Right kidney (tissue), 1 donor: ENCODE results near the gene DNAJC7.
A peak's percentile ranks its signal among the peaks of the same experiment; 100 is the strongest.
"Not testable (repeated sequence)": the region's sequence is repeated elsewhere in the genome, so short reads cannot be mapped to it uniquely, and the experiment has no call there.

Source experiments
- DNase-seq: peaks from one replicate; pipeline ENCODE4 v3.0.0-alpha.2; 2016

Gene DNAJC7

DNA sequence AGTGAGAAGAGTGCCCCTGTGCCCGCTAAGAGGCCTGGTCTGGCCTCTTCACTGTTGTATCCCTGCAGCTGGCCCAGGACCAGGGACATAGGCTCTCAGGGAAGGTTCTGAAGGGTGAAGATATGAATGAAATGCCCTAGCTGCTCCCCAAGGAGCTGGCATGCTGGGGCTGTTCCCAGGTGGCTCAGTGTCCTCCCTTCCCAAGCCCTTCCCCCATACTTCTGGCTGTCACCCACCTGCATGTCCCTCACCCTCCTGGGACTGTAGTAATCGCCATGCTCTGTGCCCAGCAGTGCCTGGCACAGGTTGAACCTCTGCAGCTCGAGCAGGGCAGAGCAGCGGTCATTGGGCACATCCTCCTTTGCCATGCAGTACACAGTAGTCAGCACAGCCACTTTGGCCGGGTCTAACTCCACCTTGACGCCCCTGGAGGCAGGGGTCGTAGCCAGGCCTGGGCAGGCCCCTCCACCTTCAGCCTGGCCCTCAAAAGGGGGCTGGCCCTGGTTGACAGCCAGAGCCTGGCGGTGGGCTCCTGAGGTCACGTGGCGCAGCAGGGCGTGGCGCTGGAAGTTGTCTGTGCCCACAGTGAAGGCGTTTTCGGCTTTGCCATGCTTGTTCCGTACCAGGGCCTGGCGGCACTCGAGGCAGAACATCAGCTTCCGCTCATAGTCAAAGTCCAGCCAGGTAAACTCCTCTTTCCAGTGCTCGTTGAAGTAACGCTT, 25.5 kb upstream of the DNAJC7 start:
- DNase-seq: no peak

DNA sequence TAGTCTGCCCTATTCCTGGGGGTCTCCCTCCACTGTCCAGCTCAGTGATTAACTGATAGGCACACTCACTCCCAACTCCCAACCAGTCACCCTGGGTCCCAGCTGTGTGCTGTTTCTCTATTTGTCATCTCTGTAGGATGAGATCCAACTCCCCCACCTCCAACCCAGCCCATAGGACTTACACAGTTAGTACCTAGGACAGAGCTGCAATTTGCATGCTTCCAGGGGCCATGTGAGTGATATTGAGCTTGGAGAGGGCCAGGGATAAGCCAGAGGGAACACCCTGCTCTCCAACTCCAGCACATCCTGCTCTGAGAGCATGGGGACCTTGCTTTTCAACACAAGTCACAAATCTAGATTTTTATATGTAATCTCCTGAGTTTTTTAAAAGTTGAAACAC, 24.4 kb upstream of the DNAJC7 start:
- no peak for DNase-seq

DNA sequence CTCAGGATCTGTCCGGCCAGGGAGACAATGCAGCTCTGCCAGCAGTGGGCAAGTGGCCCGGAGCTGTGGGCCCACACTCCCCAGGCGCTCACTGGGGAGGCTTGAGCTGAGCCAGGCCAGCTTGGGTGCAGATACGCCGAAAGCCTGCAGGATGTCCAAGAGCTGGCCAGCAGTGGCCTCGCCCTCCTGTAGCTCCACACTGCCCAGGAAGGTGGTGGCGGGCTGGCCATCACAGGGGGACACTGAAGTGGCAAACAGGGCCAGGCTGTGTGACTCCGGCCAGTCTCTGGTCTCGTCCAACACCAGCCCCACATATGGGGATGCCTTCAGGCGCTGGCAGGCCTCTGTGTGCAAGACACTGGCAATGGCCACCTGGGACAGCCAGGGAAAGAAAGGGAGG, 23.6 kb upstream of the DNAJC7 start:
- DNase-seq: no peak

DNA sequence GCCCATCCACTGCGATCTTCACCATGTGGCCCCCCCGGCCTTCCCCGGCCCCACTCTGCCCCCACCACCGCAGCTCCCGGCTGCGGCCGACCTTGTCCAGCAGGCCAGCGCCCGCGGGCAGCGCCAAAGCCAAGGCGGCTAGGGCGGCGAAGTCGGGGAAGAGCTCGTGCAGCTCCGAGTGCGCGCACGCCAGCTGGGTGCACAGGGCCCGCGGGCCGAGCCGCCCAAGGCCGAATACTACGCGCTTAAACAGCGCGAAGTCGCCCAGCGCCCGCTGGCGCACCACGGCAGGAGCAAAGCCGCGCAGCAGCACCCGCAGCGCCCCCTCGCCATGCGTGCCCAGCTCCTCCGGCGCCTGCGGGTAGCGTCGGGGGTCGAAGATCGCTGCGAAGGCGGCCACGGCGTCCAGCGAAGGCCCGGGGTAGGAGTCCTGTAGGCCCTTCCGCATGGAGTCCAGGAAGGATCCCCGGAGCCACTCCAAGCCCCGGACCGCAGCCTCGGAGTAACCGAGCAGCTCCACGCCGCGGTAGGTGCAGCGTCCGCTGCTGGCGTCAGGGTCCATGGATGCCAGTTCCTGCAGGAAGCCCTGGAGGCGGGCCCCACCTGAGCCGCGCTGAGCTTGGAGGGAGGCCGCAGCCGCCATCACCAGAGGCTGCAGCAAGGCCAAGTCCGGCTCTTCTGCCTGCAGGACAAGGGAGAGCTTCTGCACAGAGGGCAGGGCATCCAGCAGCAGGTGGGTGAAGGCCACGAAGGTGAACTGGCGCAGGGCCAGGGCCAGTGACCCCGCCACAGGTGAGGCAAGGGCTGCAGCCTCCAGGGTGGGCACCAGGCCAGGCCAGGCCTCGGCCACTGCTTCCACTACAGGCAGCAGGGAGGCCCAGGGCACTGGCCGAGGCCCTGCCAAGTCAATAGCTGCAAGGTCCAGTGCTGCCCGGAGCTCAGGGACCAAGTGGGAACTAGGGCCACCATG, 22.8 kb upstream of the DNAJC7 start:
- DNase-seq: no peak

DNA sequence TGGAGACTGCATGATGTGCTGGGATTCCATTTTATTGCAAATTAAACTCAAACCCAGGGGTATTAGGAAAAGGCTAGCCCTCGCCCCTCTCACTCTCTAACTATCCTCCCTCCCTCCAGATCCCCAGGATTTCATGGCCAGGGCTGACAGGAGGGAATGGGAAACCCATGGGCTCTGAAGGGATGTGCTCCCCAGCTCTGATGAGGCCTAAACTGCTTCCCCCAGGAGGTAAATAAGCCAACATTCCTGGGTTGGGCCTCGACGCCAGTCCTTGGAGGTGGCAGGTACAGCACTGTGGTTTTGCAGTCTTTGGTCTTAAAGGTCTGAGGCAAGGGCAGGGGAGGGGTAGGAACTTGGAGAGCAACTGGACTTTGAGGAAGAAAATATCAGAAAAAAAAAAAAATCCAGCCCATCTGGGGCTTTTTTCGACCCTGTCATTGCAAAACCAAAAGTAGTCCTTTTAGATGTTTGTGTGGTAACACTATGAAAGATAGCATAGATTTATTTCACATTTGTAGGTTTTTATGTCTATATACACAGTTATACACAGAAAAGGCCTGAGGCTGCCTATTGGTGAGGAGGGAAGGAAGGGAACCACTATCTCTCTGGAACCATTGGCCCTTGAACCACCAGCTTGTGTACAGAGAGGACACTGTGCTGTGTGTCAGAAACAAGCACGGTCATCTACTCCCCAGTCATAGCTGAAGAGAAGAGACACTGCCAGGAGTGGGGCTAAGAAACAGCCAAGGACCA, 21.2 kb upstream of the DNAJC7 start:
- no peak for DNase-seq

DNA sequence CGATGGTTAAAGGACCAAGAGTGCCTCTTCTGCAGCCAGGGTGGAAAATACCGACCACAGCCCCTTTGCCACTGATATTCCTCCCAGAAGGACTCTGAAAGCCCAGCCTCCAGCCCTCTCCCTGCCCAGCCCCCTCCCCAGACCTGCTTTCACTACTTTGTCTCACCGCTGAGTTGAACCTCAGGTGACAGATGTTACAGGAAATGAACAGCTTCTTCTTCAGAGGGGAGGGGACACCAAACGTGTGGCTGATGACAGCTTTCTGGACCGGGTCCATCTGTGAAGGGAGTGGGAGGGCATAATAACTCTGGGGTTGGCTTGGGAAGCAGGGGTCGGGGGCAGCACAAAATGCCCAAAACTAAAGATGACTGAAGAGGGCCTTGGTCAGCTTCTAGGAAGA, 16.8 kb upstream of the DNAJC7 start:
- no peak for DNase-seq

DNA sequence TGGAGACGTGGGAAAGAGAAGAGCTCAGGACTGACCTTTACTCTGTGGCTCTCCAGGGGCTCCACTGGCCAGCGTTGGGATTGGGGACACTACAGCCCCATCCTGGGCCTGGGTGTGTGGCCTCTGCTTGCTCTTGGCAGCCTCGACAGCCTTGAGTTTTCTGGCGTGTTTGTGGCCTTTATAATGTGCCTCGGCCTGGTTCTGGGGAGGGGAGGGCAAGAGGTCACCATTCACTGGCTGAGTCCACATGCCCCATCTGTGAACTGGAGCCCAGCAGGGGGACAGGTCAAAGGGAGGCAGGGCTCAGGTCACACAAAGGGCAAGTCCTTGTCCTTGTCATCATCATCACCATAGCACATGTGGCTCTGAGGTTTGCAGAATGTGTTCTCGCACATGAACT, 14.3 kb upstream of the DNAJC7 start:
- DNase-seq: no peak

DNA sequence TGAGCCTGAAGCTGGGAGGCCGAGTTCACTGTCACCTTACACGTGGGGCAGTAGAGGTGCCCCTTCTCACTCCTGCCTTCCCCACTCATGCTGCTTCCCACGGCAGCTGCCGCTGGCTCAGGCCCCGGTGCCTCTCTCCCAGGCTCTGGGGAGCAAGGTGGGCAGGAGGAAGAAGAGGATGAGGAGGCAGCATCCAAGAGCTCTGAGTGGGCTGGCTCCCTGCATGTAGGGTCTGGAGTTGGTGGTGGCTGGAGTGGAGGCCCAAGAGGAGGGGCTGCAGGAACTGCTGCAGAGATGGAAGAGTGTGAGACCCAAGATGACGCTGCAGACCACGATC, 11.5 kb upstream of the DNAJC7 start:
- DNase-seq: no peak

DNA sequence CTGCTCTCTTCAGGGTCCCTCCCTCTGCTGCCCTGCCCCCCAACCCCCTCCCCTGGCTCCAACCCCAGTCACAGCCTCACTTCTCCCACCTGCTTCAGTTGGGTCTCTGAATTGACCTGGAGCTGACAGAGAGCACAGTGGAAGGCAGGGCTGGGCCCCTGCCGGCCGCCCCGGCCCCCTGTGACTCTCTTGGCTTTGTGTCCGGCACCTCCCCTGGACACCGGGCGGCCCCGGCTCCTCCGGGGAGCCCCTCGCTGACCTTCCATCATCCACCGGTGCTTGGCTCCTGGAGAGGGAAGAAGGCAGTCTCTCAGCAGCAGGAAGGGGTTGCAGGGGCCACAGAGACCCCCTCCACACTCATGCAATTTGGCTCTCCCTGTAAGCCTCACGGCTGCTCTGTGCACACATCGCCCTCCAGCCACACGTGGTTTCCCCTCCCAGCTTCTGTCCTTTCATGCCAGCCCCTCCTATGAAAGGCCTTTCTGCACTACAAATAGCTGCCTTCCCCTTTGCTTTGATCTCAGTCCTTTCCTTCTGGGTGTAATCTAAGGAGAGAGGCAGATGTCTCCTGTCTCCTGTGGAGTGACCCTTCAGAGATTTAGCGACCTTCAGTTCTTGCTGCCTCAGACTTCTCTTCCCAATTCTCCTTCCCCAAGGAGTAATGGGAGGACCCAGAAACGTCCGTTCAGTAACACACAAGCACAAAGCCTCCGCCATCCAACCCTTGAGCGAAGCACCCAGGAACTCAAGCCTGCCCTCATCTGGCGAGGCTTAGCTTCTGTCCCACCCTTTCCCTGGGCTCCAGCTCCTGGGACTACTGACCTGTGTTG, 10.9 kb upstream of the DNAJC7 start:
- DNase-seq: peak; percentile 22

DNA sequence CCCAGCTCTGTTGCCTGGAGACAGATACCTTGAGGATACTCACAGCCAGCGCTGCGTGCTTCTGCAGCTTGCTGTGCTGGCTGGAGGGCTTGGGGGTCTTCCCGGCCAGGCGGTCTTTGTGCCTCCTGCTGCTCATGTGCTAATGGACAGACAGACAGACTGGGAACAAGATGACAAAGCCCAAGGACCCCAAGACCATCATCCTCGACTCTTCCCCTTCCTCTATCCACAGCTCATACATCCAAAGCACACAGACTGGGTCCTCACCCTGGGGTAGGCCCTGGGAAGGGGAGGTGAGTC, 10.3 kb upstream of the DNAJC7 start:
- DNase-seq: no peak

DNA sequence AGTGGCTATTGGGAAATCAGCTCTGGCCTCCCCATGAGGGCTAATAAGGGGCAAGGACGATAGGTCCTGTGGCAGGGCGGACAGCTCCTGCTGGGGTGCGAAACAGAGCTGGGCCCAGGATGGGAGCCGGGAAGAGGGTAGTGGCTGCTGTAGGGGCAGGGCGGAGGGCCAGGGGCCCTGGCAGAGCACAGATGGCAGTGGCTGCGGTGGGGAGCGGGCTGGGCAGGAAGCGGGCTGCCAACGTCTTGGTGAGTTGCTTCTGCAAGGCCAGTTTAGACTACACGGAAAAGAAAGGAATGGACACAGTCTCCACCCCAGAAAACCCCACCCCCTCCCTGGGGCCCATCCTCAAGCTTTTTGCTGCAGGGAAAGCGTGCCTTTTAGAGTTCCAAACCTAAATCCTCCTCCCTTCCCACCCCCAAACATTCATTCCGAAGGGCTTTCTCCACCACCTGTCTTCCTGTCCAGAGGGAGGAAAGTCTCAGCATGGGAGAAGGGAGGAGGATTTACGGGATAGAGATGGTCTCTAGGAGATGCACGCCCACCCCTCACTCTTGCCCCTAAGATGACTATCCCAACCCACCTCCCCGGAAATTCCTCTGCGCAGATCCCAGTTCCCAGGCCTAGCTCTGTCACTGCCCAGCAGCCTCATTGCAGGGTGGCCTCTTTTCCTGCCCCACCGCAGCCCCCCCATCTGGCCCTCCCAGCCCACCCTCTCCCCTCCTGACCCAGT, 9.8 kb upstream of the DNAJC7 start:
- DNase-seq: no peak

DNA sequence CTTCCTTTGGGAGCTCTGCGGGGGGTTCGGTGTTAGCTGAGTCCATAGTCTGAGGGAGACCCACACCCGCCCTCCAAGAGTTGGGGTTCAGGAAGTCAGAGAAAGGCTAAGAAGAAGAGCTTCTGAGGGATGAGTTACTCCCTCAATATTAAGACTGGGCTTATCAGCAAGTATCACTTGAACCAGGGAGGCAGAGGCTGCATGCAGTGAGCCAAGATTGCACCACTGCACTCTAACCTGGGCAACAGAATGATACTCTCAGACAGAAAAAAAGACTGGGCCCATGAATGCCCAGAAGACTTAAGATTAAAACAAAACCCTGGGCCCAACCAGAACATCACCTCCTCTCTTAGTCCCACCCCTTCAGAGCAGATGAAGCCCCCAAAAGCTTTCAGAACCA, 8.7 kb upstream of the DNAJC7 start:
- DNase-seq: no peak

DNA sequence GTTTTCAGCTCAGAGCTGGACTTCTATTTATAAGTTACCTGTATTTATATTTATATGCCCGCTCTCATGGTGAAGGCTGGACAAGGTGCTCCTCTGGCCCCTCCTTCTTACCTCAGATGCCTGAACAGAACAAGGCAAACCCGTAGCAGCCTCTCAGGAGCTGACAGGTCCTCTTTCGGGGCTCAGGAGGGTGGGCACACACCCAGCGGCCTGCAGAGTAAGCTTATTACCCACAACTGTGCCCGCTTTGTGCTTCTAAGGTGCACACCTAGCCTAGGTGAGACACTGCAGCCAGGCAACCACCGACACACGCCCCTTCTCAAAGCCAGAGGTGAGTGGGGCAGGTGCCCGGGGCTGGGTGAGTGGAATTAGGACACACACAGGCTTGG, 7.9 kb upstream of the DNAJC7 start:
- no peak for DNase-seq

DNA sequence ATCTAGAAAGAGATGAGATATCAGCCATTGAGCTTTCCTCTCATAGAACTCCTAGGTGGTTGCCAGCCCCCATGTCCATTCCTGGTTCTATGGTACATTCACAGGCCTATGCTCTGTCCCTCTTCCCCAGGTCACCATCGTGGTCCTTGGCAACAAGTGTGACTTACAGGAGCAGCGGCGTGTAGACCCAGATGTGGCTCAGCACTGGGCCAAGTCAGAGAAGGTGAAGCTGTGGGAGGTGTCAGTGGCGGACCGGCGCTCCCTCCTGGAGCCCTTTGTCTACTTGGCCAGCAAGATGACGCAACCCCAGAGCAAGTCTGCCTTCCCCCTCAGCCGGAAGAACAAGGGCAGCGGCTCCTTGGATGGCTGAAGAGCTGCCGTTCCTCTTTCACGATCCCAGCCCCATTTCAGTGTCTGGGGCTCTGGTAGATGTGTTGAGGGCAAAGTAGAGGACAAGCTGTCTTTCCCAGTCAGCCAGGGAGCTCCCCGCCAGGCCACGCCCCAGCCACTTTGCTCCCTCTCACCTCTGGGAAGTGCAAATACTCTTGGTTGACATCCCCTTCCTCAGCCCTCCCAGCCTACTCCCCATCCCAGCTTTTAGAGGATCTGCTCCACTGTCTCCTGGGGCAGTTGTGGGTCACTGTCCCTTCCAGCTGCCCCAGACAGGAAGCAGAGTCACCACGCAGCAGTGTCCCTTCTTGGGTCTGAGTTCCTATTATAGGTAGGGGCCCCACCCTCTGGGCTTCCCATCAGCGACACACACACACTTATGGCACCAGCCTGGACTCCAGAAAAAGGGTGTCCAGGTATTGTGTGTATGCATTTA, 6.5 kb upstream of the DNAJC7 start:
- no peak for DNase-seq

DNA sequence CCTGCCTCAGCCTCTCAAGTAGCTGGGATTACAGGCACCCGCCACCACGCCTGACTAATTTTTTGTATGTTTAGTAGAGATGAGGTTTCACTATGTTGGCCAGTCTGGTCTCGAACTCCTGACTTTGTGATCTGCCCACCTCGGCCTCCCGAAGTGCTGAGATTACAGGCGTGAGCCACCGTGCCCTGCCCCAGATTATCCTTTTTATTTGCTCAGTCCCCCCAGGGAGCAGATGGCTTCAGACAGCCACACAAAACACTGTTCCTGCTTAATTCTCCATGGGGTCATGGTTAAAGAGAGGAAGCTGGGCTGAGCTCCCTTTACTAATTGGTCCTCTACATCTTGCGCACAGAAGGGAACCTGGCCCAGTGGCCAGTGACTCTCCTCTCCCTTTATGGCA, 3.6 kb upstream of the DNAJC7 start:
- not testable (repeated sequence) for DNase-seq

DNA sequence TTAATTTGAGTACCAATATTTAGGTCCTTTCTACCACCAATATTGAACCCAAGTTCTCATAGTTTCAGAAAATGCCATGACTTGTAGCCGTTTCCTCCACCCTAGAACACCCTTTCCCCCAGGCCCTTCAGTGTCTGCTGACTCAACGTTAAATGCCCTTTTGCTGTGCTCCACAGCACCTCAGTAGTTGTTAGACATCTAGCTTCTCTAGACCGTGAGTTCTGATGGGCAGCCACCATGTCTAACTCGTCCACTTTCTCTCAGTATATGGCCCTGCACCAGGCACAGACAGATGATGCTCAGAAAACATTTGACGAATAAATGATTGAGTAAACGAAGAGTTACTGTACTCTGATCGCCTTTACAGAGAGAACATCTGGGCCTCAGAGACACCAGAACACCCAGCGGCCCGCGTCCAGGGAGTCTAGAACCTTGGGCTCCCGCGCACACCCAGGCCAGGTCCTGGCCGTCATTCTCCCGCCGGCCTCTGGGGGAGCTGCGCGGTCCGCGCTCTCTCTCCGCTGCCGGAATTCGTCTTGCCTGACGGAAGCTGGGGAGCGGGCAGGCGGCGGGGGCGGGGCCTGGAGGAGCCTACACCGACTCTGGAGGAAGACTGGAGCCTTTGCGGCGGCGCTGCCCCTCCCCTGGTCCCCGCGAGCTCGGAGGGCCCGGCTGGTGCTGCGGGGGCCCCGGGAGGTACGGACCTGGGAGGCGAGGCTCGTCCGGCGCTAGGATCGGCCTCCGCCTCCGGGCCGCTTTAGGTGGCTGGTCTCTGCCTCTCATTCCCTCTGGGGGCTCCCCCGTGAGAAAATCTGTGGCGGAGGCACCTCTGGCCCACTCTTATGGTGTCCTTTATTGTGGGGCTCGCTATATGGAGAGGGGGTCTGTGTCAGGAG, 2.5 kb upstream of the DNAJC7 start, which contains the start of gene NKIRAS2:
TSS of gene NKIRAS2 (plus strand) at position 582 of the 896 bp plus-strand sequence. CDS start 1,488 bp downstream, outside the sequence.
- peak; percentile 83 for DNase-seq

DNA sequence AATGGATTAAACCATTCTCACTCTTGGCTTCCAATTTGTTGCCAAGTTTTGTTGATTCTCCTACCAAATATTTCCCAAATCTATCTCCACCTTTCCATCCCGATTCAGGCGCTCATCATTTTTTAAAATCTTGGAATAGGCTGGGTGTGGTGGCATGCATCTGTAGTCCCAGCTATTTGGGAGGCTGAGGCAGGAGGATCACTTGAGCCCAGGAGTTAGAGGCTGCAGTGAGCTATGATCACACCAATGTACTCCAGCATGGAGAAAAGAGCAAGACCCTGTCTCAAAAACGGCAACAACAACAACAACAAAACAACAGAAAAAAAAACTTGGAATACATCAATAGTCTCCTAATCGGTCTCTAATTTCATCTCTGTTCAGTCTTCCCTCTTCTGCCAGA, 1.7 kb upstream of the DNAJC7 start:
- DNase-seq: no peak

DNA sequence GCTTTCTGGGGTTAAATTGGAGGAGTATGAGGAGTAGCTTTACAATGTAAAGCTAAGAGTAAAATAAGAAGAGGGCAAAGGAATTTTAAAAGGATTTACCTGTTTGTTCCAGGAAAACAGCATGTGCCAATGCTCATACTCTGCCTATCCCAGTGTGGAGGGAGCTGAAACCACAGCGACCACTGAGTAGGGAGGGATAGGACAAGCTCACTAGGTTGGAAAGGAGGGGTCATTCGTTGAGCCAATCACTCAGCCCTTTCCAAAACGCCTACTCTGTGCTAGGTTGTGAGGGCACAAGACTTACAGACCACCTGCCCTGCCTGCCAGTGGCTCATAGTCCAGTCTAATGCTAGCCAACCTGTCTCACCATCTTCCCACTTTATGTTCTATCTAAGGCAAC, 1.1 kb upstream of the DNAJC7 start:
- no peak for DNase-seq

DNA sequence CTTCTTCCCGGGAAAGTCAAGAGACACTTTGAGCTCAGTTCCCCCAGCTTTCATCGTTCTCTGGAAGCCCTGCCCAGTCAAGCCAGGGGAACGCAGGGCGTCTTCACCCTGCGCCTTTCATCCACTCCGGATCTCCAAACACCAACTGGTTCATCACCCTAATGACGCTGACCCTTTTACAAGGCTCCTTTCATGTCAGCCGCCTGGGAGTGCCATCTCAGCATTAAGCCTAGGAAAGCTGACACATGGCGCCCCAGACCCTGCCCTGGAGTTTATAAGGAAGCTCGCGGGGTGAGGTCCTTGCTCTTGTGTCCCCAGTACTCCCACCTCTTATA, 594 bp upstream of the DNAJC7 start:
- DNase-seq: no peak

DNA sequence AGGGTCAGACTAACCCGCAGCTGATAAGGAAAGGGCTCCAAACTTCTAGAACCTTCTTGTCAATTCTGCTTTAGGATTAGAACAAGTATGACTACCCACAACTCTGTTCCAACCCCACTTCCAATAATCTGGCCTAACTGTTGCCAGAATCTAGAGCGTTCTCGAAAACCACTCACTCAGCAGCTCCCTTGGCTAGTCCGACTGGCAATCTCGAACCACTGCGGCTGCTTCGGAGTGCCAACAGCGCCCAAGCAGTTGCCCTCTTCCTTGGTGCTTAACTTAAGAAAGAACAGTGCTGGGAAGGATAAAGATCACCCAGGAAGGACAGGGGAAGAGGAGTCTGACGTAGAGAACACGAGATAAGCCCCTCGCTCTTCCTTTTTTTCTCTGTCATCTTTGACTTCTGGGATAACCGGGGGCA, 818 bp downstream of the DNAJC7 start:
- no peak for DNase-seq
